NT2/D1 (cell line): ENCODE results near the gene CD200R1L.

Experiments used
- SUZ12 ChIP-seq: IDR thresholded peaks from 2 replicates; pipeline ENCODE4 v1.6.1; 2011; ENCODE audit not compliant: insufficient read length, insufficient read depth; ENCODE audit errors: extremely low read depth
- YY1 ChIP-seq: IDR thresholded peaks from 2 replicates; pipeline ENCODE4 v1.6.1; 2011; ENCODE audit not compliant: insufficient read length, insufficient read depth
- ZNF274 ChIP-seq: IDR thresholded peaks from 2 replicates; pipeline ENCODE4 v1.6.1; 2011; ENCODE audit warnings: mild to moderate bottlenecking, low read depth, low read length

DNA sequence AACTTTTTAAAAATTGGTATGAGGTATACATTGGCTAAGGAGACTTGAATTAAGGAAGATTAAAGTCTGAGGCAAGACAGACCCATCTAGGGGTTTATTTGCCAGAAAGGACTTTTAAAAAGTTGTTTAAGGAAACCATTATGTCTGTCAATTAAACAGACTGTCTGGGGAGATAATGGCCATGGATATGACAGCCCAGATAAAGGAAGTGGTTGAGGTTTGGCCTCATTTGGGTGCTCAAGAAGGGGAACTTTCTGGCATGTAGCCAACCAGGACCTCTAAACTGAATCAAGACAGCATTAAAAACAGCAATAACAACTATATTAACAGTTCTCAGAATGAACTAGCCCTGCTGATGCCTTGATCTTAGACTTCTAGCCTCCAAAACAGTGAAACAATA is 9.9 kb upstream of the CD200R1L start:
- TF ChIP-seq YY1 (no peak), ZNF274 (no peak), SUZ12 (no peak)
